GM19351 (cell line): Measurements from ENCODE around the gene CACNB4.
"Not testable (repeated sequence)": the region's sequence is repeated elsewhere in the genome, so short reads cannot be mapped to it uniquely, and the experiment has no call there.

Source experiments
- ATAC-seq: cut with Tn5 transposase; IDR thresholded peaks from one replicate; pipeline ENCODE4 v1.9.1; 2021; ENCODE audit warnings: mild to moderate bottlenecking, moderate library complexity; ENCODE audit not compliant: unreplicated experiment

The CACNB4 gene

DNA sequence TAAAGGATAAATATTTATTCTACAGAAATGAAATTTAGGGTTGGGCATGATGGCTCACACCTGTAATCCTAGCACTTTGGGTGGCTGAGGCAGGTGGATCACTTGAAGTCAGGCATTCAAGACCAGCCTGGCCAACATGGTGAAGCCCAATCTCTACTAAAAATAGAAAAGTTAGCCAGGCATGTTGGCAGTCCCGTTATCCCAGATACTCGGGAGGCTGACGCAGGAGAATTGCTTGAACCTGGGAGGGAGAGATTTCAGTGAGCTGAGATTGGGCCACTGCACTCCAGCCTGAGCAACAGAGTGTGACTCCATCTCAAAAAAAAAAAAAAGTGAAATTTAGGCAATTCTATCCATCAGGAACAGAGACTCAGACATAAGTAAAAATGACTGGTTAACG, 8.1 kb downstream of the CACNB4 start:
- not testable (repeated sequence) for ATAC-seq

DNA sequence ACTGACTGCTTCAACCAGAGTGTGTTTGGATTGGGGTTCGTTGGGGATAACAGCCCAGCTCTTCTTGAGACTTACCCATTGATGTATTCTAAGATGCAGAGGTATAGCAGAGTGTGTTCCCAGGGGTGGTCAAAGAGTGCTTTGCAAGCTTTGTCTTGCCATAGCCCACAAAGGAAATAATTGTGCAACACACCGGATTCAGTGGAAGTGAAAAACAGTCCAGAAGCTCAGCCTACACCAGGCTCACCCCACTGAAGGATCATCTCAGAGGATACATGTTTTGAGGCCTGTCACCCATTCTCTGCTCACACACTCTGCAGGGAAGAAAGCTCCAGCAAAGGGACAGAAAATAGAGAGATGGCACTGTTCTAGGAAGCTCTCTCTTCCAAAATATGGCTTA, 9.6 kb downstream of the CACNB4 start:
- no peak for ATAC-seq

DNA sequence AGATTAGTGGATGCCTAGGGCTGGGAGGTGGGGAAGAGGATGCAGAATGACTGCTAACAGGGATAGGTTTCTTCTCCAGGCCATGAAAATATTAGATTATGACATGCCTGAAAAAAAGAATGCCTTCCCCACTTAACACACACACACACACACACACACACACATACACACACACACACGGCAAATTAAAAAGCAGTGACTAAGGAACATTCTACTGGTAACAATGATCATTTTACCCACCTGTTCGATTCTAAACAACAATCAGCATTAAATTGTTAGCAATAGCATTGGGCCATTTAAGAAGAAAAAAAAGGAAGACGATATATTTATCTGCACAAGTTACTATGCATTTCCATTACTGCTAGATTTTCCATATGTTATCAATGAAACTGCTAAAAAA, 10.8 kb downstream of the CACNB4 start:
- no peak for ATAC-seq

DNA sequence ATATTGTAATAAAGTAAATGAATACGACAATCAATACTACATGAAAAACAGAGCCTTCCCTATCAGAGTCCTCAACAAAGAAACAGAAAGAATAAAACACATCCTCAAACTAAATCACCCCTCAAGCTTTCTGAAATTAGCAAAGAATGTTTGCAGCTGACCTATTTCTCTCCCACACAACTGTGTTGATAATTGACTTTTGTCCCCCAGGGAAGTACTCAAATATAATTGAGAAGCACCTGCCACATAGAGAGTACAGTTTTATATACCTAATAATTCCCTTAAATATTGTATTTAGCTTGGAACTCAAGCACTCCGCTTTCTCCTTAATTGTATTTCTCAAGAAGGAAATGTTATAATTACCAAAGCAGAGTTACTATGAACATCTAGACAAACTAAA, 12.6 kb downstream of the CACNB4 start:
- no peak for ATAC-seq

DNA sequence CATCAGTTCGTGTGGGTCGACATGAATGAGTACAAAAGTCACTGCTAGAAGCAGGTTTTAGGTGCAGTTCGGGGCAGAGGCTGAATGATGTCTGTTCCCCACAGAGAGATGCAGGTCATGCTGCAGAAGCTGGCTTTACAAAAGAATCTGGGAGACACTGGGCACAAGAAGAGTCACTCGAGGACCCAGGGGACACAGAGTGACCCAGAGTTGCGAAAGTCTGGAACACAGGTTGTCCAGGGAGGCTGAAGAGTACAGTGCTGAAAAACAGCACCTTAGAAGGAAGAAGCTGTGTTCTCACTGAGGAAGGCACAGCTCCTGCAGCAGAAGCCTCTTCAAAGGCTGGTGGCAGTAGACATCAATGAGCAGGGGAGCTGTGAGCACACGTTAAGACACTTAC, 14.8 kb downstream of the CACNB4 start:
- no peak for ATAC-seq

DNA sequence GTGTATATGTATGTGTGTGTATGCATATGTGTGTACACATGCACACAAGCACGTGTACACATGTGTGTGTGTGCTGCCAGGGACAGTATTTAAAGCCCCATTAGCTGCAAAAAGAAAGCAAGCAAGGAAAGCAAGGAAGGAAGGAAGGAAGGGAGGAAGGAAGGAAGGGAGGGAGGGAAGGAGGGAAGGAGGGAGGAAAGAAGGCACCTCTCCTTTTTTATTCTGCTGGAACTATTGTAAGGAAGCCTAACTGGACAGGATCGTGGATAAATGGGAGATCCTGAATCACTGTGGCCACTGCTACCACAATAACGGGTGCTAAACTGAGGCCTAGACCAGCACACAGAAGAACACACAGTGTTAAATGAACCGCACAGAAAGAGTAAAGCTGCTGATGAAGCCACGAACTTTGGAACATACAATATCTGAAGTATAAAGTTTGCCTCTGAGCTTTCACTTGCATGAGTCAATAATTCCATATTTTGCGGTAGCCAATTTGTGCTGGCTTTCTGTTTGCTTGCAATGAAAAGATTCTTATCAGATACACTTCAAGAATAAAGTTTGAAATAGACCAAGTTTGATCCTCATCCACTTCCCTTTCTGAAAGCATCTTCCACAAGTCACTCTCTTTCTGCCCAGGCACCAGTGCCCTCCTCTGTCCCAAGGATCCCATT, 15.5 kb downstream of the CACNB4 start:
- no peak for ATAC-seq

DNA sequence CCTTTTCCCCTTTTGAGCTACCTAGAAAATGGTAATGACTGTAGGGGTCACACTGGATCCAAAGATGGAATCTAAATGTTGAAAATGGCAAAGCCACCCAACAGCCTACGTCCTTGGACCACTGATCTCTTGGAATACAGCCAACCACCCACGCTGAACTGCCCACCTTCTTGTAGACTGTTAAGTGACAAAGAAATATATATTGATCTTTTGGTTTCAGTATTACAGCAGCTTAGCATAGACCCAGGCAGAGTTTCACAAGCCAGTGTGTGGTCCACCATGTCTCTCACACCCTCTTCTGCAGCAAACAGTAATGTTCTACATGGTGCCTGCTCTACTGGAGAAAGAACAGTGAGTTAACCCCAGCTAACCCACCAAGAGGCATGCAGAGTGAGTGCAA, 20.2 kb downstream of the CACNB4 start:
- ATAC-seq: peak; percentile 98

DNA sequence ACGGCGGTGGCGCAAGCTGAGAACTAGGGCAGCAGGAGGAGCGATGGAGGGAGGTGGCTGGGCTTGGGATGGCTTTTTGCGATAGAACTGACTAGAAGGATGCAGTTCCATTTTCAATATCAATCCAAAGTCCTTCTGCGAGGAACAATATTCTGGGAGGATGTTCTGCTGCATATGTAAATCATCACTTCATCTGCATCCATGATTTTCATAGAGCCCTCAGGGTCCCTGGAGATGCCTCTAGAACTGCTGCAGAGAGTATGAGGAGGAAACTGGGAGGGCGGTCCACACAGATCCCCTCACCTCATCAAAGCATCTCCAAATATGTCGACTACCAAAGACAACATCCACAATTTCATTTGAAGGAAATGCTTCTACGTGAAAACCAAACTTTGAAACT, 20.8 kb downstream of the CACNB4 start:
- no peak for ATAC-seq

DNA sequence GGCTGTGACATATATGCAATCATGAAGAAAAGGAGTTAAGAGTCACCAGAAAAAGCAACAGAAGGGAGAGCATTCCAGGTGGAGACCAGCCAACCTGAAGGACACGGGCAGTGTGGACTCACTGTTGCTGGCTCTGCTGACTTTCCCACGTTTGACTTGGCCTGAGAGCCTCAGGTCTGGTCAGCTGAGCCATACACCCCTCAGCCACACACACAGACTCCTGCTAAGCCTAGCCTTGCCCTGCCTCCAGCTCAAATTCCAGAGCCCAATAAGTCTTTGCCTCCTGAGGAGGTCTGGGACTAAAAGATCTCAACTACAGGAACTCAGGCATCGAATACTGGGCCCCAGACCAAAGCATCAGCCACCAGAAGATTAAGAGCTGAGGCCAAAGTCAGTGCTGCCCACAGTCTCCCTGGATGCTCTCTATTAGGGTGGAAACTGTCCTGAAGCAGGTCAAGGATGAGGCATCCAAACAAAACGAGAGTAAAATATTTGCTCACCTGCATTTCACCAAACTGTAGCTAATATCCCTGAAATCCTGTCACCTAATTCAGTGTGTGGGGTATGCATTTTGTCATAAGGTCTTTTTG, 23.3 kb downstream of the CACNB4 start:
- no peak for ATAC-seq

DNA sequence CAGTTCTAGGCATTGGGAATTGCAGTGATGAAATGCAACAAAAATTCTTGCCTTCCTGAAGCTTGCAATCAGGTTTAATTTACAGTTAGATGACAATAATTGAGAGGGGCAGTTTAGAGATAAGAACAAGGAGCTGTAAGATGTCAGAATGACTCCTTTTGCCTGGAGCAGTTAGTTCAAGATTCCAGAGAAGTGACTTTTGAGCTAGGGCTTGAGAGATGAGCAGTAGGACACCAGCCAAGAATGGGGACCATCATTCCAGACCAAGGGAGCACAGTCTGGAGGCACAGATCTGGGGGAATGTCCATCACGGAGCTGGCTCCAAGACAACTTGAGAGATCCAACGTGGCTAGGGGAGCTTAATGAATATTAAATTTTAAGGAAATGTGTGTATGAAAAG, 26.8 kb downstream of the CACNB4 start:
- ATAC-seq: no peak

DNA sequence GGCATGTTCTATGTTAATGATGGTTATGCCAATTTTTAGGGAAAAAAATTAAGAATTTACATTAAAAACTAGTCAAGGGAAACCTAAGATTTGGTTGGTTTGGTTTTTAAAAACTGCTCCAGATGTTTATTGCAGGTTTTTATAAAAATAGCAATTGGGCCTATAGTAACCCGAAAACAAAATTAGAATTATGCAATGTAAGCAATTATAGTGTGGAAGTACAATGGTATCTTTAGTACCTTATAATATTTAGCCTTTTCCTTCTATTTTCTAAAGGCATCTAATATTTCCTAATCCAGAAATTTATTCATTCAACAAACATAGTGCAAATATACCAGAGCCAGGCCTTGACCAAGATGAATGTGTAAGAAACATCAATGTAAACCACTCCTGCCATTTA, 27.3 kb downstream of the CACNB4 start:
- ATAC-seq: no peak

DNA sequence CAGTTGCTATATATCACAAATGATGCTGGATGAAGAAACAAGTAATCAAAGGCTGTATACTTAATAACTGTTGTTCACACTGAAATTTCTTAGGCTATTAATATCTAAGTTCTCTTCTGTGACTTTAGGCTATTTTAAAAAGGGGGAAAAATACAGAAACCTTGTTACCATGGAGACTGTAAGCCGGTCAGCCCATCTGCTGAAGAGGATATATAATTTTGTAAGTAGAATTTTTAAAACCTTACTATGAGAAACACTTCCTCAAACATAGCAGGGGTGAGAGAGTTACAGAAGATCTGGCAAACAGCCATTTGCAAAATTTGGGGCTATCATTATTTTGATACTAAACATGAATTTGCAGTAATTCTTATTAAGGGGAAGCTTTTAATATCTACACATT, 27.8 kb downstream of the CACNB4 start:
- peak; percentile 83 for ATAC-seq

DNA sequence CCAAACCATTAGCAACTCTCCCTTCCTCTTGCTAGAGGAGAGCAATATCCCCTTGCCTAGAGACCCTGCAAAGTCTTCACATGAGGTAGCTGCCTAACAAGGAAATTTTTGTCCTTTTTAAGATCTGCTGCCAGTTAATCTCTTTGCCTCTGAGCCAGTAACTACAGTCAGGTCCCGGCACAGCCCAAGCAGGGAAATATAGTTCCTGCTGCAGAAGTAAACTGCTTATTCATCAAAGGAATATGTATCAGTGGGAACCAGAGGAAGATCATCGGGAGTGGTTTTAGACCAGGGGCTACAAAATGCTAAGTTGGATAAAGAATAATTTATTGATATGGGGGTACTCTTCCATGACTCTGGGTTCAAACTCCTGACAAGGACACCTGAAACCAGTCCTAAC, 30.6 kb downstream of the CACNB4 start:
- no peak for ATAC-seq

DNA sequence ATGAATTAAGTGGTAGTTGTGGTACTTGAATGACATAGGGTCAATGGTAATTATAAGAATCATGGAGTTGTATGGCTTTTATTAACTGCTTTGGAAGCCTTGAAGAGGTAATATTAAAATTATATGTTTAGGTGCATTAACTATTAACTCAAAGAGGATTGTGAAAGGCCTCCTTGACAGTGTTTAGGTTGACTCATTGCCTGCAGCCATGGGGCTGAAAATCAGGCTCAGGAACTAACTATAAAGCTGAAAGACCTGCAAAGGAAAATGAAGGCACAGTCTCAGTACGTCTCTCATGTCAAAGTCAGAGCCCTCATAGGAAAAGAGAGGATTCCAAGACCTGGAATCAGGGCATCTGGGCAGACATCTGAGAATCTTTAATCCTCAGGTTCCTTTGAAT, 31.0 kb downstream of the CACNB4 start:
- ATAC-seq: no peak

DNA sequence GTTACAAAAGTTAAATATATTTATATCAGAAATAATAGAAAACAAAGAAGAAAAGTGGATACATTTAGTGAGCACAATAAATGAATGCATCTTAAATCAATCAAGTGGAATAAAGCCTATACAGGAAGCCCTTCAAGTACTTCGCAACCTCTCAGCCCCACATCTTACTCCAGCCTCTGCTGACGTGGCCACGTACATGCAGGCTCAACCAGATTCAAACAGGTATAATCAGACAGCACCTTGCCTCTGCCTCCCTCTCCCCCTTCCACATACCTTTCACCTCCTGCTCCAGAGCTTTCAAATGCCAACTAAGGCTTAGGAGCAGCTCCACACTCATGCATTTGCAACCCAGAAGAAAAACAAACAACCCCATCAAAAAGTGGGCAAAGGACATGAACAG, 32.9 kb downstream of the CACNB4 start:
- ATAC-seq: no peak

DNA sequence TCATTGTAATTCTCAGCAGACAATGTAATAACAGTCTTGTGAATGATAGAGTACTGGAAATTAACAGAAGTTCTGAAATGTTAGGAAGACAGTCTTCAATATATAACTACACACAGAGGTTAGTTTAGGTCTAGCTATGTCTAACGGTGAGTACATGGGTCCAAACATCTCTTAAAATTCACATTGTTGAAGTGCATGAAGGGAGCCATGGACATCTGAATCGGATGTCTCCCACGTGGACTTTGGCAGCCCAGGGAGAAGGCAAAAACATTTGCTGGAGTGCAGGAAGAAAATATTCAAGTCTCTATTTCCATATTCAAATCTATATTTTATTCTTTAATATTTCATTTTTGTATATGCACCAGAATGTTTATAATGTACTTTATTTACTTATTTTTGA, 34.8 kb downstream of the CACNB4 start:
- ATAC-seq: no peak

DNA sequence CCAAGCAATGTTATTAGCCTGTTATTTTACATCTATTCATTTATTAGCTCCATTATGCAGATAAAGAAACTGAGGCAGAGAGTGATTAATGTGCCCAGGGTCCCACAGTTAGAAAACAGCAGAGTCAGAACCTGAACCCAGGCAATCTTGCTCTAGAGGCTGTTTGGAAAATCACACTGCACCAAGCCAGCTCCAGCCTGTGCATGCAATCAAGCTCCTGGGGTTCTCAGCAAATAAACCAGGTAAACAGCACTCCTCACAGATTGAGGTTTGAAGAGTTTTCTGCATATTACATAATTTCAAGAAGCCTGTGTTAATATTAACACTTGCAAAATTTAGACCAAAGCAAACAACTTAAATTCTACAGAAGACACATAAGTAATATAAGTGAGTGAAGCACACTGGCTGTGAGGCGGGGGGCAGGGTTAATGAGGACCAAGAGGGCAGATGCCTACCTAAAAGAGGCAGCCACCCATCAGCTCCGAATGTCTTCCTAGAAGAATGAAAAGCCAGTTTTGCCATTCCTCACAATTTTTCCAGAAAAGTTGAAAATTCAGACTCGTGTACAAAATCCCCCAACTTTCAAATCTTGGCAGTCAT, 35.4 kb downstream of the CACNB4 start:
- ATAC-seq: no peak

DNA sequence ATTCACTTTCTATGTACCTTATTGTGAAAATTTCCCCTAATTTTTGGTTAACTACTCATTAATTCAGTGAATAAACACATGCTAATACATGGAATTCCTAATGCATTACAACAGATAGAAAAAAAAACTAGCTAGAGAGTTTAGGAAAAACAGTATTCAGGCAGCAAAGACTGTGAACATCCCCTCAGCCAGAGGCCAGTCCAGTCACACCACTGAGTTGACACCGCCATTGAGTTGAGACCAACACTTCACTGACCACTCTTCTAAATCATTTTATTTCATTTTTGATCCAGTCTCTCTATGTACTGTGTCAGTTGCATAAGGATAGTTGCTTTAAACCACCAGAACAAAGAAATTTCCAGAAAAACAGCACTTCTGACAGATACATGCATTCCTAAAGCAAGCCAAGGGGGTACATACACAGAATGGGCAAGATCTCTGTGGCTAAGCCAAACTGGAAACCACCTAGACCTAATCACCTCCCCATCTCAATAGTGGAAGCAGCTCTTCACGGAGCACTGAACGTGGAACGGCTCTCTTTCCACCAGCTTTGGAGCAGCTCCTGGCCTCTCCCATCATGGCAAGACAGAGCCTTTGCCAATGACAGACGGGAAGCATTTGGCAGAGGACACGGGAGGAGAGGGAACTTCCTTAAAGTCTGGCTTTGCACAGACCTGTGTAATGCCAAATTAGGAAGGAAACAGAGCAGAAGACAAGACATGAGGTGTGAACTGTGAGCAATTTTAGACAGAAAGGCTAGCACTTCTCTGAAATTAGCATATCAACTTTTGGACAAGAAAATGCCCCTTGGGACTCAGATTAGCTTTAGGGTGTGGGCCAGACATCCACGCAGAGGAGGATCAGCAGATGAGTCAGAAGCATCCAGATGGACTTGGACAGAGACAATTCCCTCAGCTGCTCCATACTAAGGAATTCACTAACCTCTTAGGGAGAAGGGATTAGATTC, 36.4 kb downstream of the CACNB4 start:
- ATAC-seq: peak; percentile 76

DNA sequence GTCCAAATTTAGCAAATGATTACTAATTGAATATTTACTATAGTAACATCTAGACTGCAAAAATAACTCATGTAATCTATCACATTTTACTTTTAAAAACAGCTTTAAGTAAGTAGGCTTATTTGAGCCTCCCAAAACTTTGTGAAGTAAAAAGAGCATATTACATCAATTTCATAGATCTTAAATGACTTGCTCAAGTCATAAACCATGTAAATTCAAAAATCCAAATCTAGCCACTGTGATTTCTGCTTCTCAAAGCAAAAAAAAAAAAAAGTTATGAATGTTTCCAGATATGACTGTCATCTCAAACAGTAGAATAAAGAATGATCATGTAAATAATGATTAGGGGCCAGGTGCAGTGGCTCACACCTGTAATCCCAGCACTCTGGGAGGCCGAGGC, 37.5 kb downstream of the CACNB4 start:
- ATAC-seq: no peak

DNA sequence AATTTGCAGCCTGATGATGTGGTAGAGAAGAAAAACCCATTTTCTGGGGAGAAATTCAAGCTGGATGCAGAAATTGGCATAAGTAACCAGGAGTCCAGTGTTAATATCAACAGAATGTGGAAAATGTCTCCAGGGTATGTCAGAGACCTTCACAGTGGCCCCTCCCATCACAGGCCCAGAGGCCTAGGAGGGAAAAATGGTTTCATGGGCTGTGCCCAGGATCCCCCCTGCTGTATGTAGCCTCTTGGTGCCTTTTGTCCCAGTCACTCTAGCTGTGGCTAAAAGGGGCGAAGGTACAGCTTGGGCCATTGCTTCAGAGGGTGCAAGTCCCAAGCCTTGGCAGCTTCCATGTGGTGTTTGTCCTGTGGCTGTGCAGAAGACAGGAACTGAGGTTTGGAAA, 40.2 kb downstream of the CACNB4 start:
- no peak for ATAC-seq

DNA sequence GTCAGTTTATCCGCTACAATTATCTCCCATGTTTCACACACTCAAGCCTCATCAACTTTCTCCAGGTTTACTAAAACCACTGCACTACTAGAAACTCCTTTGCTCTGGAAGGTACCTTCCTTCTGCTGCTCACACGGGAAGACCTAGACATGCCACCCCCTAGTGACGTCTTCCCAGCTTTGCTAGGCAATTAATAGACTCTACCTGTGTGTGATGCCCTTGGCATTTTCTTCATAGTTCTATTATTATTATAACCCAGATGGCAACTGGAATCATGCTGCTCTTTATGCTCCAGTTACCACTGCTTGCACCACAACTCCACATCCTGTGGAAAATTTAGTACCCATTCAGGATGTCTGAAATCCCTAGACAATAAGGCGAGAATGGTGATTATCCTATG, 42.4 kb downstream of the CACNB4 start:
- no peak for ATAC-seq
